HCT116 (cell line): ENCODE measurements around the gene ZNF134. TPM values are rescaled to one million over a fixed set of nuclear protein-coding genes. Genes with fewer than 3 reads are reported as not detected.

ENCODE experiments used
- ATAC-seq: fragments of 200-7000 bp; cut with Tn5 transposase; 2 replicates; pipeline ENCODE4 v1.9.1; 2020; ENCODE audit warnings: mild to moderate bottlenecking, moderate library complexity
- BruUV-seq: library from RNA; stranded (reverse); fragments of 400-500 nt; replicated peaks from 2 replicates; lab custom pipeline; 2021; lab: Mats Ljungman, UMichigan
- CTCF ChIA-PET: fragments of 300-600 bp; sonication (Branson Sonifier 250); formaldehyde crosslinking; loops from one replicate; lab custom pipeline; 2021; ENCODE audit warnings: antibody characterized with exemption; lab: Charles Lee
- POLR2A ChIA-PET: fragments of 300-600, 350-600 bp; sonication (Branson Sonifier 250); formaldehyde crosslinking; loops from one replicate; lab custom pipeline; 2021; ENCODE audit warnings: antibody characterized with exemption; lab: Charles Lee
- RAD21 ChIA-PET, 2 experiments: fragments of 300-600 bp; sonication (Branson Sonifier 250); formaldehyde crosslinking; loops; one replicate each; lab custom pipeline; 2023; ENCODE audit warnings: low total read pairs in 2 of 2; ENCODE audit not compliant: uncharacterized antibody in 2 of 2, unreplicated experiment in 2 of 2, low non-redundant PET in 1 of 2; lab: Charles Lee
- DNase-seq: peaks from one replicate; pipeline ENCODE4 v3.0.0-alpha.2; 2010; ENCODE audit warnings: low read depth, low spot score
- H2AFZ ChIP-seq: fragments of 200-600 bp; shearing (Covaris generic), sonication (generic); 2 replicates; pipeline ENCODE4 v1.6.1; 2017; ENCODE audit warnings: low read depth, mixed run types, mixed read lengths, antibody characterized with exemption, low read length; ENCODE audit not compliant: poor library complexity, severe bottlenecking
- H3K27ac ChIP-seq: 2 replicates; pipeline ENCODE4 v1.5.1; 2012; ENCODE audit warnings: low read depth, low read length
- H3K27me3 ChIP-seq: fragments of 200-600 bp; sonication (generic); 2 replicates; pipeline ENCODE4 v1.6.1; 2016; ENCODE audit warnings: mixed run types, low read length, mixed read lengths; ENCODE audit not compliant: insufficient read depth
- H3K36me3 ChIP-seq, 2 experiments: fragments of 200-500 bp in 1 of 2; fragments of 200-600 bp in 1 of 2; sonication (Bioruptor generic) in 1 of 2; sonication (generic) in 1 of 2; 2 replicates each; pipeline versions ENCODE4 v1.5.1 to v1.6.1; 2014 to 2016; ENCODE audit warnings: low read length in 2 of 2, inconsistent platforms in 1 of 2, mixed read lengths in 1 of 2, mixed run types in 1 of 2; ENCODE audit not compliant: insufficient read depth in 2 of 2, control insufficient read depth in 1 of 2
- H3K4me1 ChIP-seq, 2 experiments: fragments of 200-600 bp in 1 of 2; sonication (generic) in 1 of 2; 2 replicates each; pipeline versions ENCODE4 v1.5.1 to v1.6.1; 2012 to 2017; ENCODE audit warnings: low read length in 2 of 2, inconsistent platforms in 1 of 2, mild to moderate bottlenecking in 1 of 2, mixed read lengths in 1 of 2, mixed run types in 1 of 2, moderate library complexity in 1 of 2; ENCODE audit not compliant: insufficient read depth in 2 of 2, control insufficient read depth in 1 of 2
- H3K4me2 ChIP-seq: fragments of 200-600 bp; sonication (generic); 2 replicates; pipeline ENCODE4 v1.6.1; 2017; ENCODE audit warnings: mixed run types, low read length, mixed read lengths
- H3K4me3 ChIP-seq, 2 experiments: fragments of 200-600 bp in 1 of 2; sonication (generic) in 1 of 2; replicated peaks in 1 of 2; 2 replicates each; pipeline ENCODE4 v1.5.1; 2011 to 2016; ENCODE audit warnings: low read length in 2 of 2, control low read depth in 1 of 2, low read depth in 1 of 2, mild to moderate bottlenecking in 1 of 2, mixed read lengths in 1 of 2, mixed run types in 1 of 2
- H3K79me2 ChIP-seq: fragments of 200-600 bp; sonication (generic); 2 replicates; pipeline ENCODE4 v1.6.1; 2017; ENCODE audit warnings: mild to moderate bottlenecking, mixed run types, low read length, moderate library complexity, mixed read lengths; ENCODE audit not compliant: insufficient read depth
- H3K9ac ChIP-seq: fragments of 200-600 bp; sonication (generic); 2 replicates; pipeline ENCODE4 v1.6.1; 2016; ENCODE audit warnings: low read length, mixed read lengths
- H3K9me2 ChIP-seq: fragments of 200-600 bp; sonication (generic), shearing (Covaris generic); 2 replicates; pipeline ENCODE4 v1.6.1; 2017; ENCODE audit warnings: mixed run types, mild to moderate bottlenecking, moderate library complexity; ENCODE audit not compliant: insufficient read depth
- H3K9me3 ChIP-seq, 2 experiments: fragments of 200-500 bp in 1 of 2; fragments of 200-600 bp in 1 of 2; sonication (Bioruptor generic) in 1 of 2; sonication (generic) in 1 of 2; 2 replicates each; pipeline ENCODE4 v1.6.1; 2014 to 2017; ENCODE audit warnings: low read length in 2 of 2, mixed read lengths in 2 of 2, inconsistent platforms in 1 of 2, low read depth in 1 of 2, mild to moderate bottlenecking in 1 of 2, mixed run types in 1 of 2, moderate library complexity in 1 of 2; ENCODE audit not compliant: control insufficient read depth in 1 of 2, insufficient read depth in 1 of 2
- H4K20me1 ChIP-seq: fragments of 200-600 bp; sonication (generic), shearing (Covaris generic); 2 replicates; pipeline ENCODE4 v1.6.1; 2017; ENCODE audit warnings: mixed run types, mild to moderate bottlenecking, moderate library complexity; ENCODE audit not compliant: insufficient read depth
- ATF3 ChIP-seq: IDR thresholded peaks from 2 replicates; pipeline ENCODE4 v1.6.1; 2012
- CEBPB ChIP-seq: IDR thresholded peaks from 2 replicates; pipeline ENCODE4 v1.6.1; 2012; ENCODE audit warnings: low read depth
- CTCF ChIP-seq, 3 experiments: fragments of 200-600 bp in 1 of 3; sonication (generic) in 1 of 3; IDR thresholded peaks in 2 of 3; conservative IDR thresholded peaks in 1 of 3; 2 replicates each; pipeline ENCODE4 v1.5.1; 2012 to 2017; ENCODE audit warnings: low read depth in 2 of 3, low read length in 2 of 3, antibody characterized with exemption in 1 of 3, borderline replicate concordance in 1 of 3, control low read depth in 1 of 3, mild to moderate bottlenecking in 1 of 3, mixed read lengths in 1 of 3, mixed run types in 1 of 3, moderate library complexity in 1 of 3; ENCODE audit not compliant: insufficient read depth in 1 of 3
- EGR1 ChIP-seq: IDR thresholded peaks from 2 replicates; pipeline ENCODE4 v1.6.1; 2012; ENCODE audit warnings: low read depth
- EZH2phosphoT487 ChIP-seq: fragments of 200-600 bp; IDR thresholded peaks from 2 replicates; pipeline ENCODE4 v1.6.1; 2018; ENCODE audit warnings: antibody characterized with exemption, borderline replicate concordance
- FOSL1 ChIP-seq: IDR thresholded peaks from 2 replicates; pipeline ENCODE4 v1.6.1; 2012; ENCODE audit warnings: low read depth
- MAX ChIP-seq: IDR thresholded peaks from 2 replicates; pipeline ENCODE4 v1.6.1; 2012
- POLR2A ChIP-seq: IDR thresholded peaks from 2 replicates; pipeline ENCODE4 v1.7.0; 2011; ENCODE audit warnings: borderline replicate concordance; ENCODE audit not compliant: insufficient read depth, insufficient read length; ENCODE audit errors: extremely low read depth
- POLR2AphosphoS5 ChIP-seq: IDR thresholded peaks from 2 replicates; pipeline ENCODE4 v1.6.1; 2011; ENCODE audit warnings: mild to moderate bottlenecking, low read depth, low read length, moderate library complexity
- RAD21 ChIP-seq: IDR thresholded peaks from 2 replicates; pipeline ENCODE4 v1.6.1; 2012; ENCODE audit warnings: low read depth, mild to moderate bottlenecking
- REST ChIP-seq: IDR thresholded peaks from 2 replicates; pipeline ENCODE4 v1.6.1; 2012; ENCODE audit warnings: low read depth
- SIN3A ChIP-seq: IDR thresholded peaks from 2 replicates; pipeline ENCODE4 v1.6.1; 2012; ENCODE audit warnings: low read depth
- SP1 ChIP-seq: IDR thresholded peaks from 2 replicates; pipeline ENCODE4 v1.6.1; 2012; ENCODE audit warnings: low read depth
- TCF7L2 ChIP-seq: IDR thresholded peaks from 2 replicates; pipeline ENCODE4 v1.7.0; 2011; ENCODE audit warnings: borderline replicate concordance, inconsistent platforms; ENCODE audit not compliant: insufficient read depth, insufficient read length; ENCODE audit errors: extremely low read depth
- YY1 ChIP-seq: IDR thresholded peaks from 2 replicates; pipeline ENCODE4 v1.6.1; 2011; ENCODE audit warnings: low read length, low read depth, moderate library complexity, mild to moderate bottlenecking; ENCODE audit not compliant: insufficient replicate concordance; ENCODE audit errors: extremely low read depth
- ZNF274 ChIP-seq: fragments of 200-500 bp; sonication (Bioruptor generic); IDR thresholded peaks from 2 replicates; pipeline ENCODE4 v1.6.1; 2014; ENCODE audit warnings: mild to moderate bottlenecking, low read depth, low read length, inconsistent platforms
- intact Hi-C: fragments of 100-400 bp; cut with micrococcal nuclease; formaldehyde crosslinking; loops from 2 replicates; pipeline ENCODE4 v1.10.0; 2022
- total RNA-seq: library from RNA; stranded (reverse); gene quantifications from one replicate; pipeline ENCODE4 v1.2.1, GENCODE V29; 2021; ENCODE audit not compliant: unreplicated experiment

Gene ZNF134
- total RNA-seq, 1 experiment from 2014 or later = 8.4 TPM

- TF ChIP-seq RAD21 (no peak), CEBPB (no peak)
- DNase-seq = no peak
- H2AFZ ChIP-seq = no peak overlapping the region
- no peak overlapping the region for H3K9ac ChIP-seq
- no peak for ATAC-seq
- no TSS peak for BruUV-seq
- H3K79me2 ChIP-seq = no peaks in the 10 kb centered on the region
- H3K27ac ChIP-seq = no peak overlapping the region
- no peaks in the 10 kb centered on the region for H4K20me1 ChIP-seq
- ChIA-PET RAD21 (no interaction called here), CTCF (no interaction called here), POLR2A (no interaction called here)
- H3K36me3 ChIP-seq = no peaks in the 10 kb centered on the region
- H3K4me3 ChIP-seq = no peak overlapping the region
- no peaks in the 10 kb centered on the region for H3K9me3 ChIP-seq
- no peaks in the 10 kb centered on the region for H3K4me1 ChIP-seq
- intact Hi-C loops = no loop called here
- H3K4me2 ChIP-seq = no peak overlapping the region
- no peaks in the 10 kb centered on the region for H3K27me3 ChIP-seq
- H3K9me2 ChIP-seq = no peaks in the 10 kb centered on the region
Measured at GRCh38 chr19:57667228-57667627, 53.2 kb downstream of the ZNF134 start.

- no peak within 1 kb of the TSS for H2AFZ ChIP-seq
- no peaks in the 10 kb centered on the region for H3K36me3 ChIP-seq
- CTCF ChIA-PET = no interaction called here
- no peak within 1 kb of the TSS for H3K27ac ChIP-seq
- no peaks in the 10 kb centered on the region for H4K20me1 ChIP-seq
- RAD21 ChIA-PET = no interaction called here
- POLR2A ChIA-PET = no interaction called here
- ATAC-seq (no peak), DNase-seq (no peak)
- H3K4me1 ChIP-seq = no peaks in the 10 kb centered on the region
- no peak within 1 kb of the TSS for H3K4me2 ChIP-seq
- H3K27me3 ChIP-seq = no peaks in the 10 kb centered on the region
- H3K9me2 ChIP-seq = no peaks in the 10 kb centered on the region
- no peak within 1 kb of the TSS for H3K9ac ChIP-seq
- BruUV-seq = no TSS peak
- no peak within 1 kb of the TSS for H3K4me3 ChIP-seq
- intact Hi-C loops = no loop called here
- no peaks in the 10 kb centered on the region for H3K79me2 ChIP-seq
- no peaks in the 10 kb centered on the region for H3K9me3 ChIP-seq
- TF ChIP-seq SP1 (no peak), YY1 (no peak), REST (no peak), SIN3A (no peak), ZNF274 (no peak), POLR2AphosphoS5 (no peak), EGR1 (no peak), POLR2A (no peak), RAD21 (no peak), EZH2phosphoT487 (no peak), FOSL1 (no peak), CEBPB (no peak), MAX (no peak), TCF7L2 (no peak), CTCF (IDR thresholded peaks at IDR 0.05 in 2 of 3, conservative IDR thresholded peaks at IDR 0.05 in 1 of 3; ENCODE audit: borderline replicate concordance in 1 of 3, insufficient read depth in 1 of 3, low read depth in 2 of 3, low read length in 2 of 3) (no peak), ATF3 (no peak)
Measured at GRCh38 chr19:57668635-57669034, 54.6 kb downstream of the ZNF134 start, which contains the start of gene ZSCAN4. Gene ZSCAN4 (plus strand): TSS chr19:57668935. CDS start chr19:57676146, 7,211 bp downstream.
